T-helper 2 cell (primary cell): Measurements from ENCODE around the gene ITPR1.

Source experiments
- DNase-seq, 5 experiments: peaks; one replicate each; pipeline versions ENCODE4 v3.0.0 to v3.0.0-alpha.2; 2012 to 2022

ITPR1 gene

GRCh38 chr3:4645468-4645867 lies 152.3 kb downstream of the ITPR1 start:
- DNase-seq: peak in 2 of 5 experiments; percentile 3 to 13

- DNase-seq: no peak
Observed at GRCh38 chr3:4647411-4647810, 154.3 kb downstream of the ITPR1 start.

GRCh38 chr3:4655145-4656045 lies 162.2 kb downstream of the ITPR1 start:
- no peak for DNase-seq

GRCh38 chr3:4656059-4656458 lies 162.9 kb downstream of the ITPR1 start:
- DNase-seq: peak in 1 of 5 experiments; percentile 22

- DNase-seq: no peak
Observed at GRCh38 chr3:4656626-4657328, 163.6 kb downstream of the ITPR1 start.

GRCh38 chr3:4660936-4661335 lies 167.8 kb downstream of the ITPR1 start:
- no peak for DNase-seq

GRCh38 chr3:4664412-4664811 lies 171.3 kb downstream of the ITPR1 start:
- no peak for DNase-seq

- no peak for DNase-seq
Observed at GRCh38 chr3:4665197-4665596, 172.0 kb downstream of the ITPR1 start.

GRCh38 chr3:4666071-4666470 lies 172.9 kb downstream of the ITPR1 start:
- no peak for DNase-seq

GRCh38 chr3:4670352-4670751 lies 177.2 kb downstream of the ITPR1 start:
- peak in 1 of 5 experiments; percentile 18 for DNase-seq

- no peak for DNase-seq
Observed at GRCh38 chr3:4672725-4673275, 179.7 kb downstream of the ITPR1 start.

- no peak for DNase-seq
Observed at GRCh38 chr3:4674216-4674615, 181.1 kb downstream of the ITPR1 start.

GRCh38 chr3:4675704-4676103 lies 182.6 kb downstream of the ITPR1 start:
- DNase-seq: no peak

GRCh38 chr3:4678320-4678719 lies 185.2 kb downstream of the ITPR1 start:
- no peak for DNase-seq

GRCh38 chr3:4680227-4680691 lies 187.1 kb downstream of the ITPR1 start:
- no peak for DNase-seq

- no peak for DNase-seq
Observed at GRCh38 chr3:4680871-4681300, 187.7 kb downstream of the ITPR1 start.

- DNase-seq: no peak
Observed at GRCh38 chr3:4681301-4681700, 188.2 kb downstream of the ITPR1 start.

GRCh38 chr3:4684117-4684516 lies 191.0 kb downstream of the ITPR1 start:
- DNase-seq: peak in 1 of 5 experiments; percentile 50

- DNase-seq: no peak
Observed at GRCh38 chr3:4684976-4685375, 191.8 kb downstream of the ITPR1 start.

- no peak for DNase-seq
Observed at GRCh38 chr3:4685673-4686345, 192.7 kb downstream of the ITPR1 start.

- DNase-seq: no peak
Observed at GRCh38 chr3:4686619-4687018, 193.5 kb downstream of the ITPR1 start.

- peak in 1 of 5 experiments; percentile 61 for DNase-seq
Observed at GRCh38 chr3:4687167-4687566, 194.0 kb downstream of the ITPR1 start.

GRCh38 chr3:4687596-4687995 lies 194.4 kb downstream of the ITPR1 start:
- DNase-seq: no peak
